ENCODE measurements around the gene MMP20. TPM values are rescaled to one million over a fixed set of nuclear protein-coding genes. Genes with fewer than 3 reads are reported as not detected.

Gene MMP20
- polyA plus RNA-seq, 3 donors = not detected

GRCh38 chr11:102662607-102663006 is 37.5 kb upstream of the MMP20 start:
- no peaks in the 10 kb centered on the region for H3K36me3 Mint-ChIP-seq
- H3K79me2 ChIP-seq (ENCODE audit: insufficient read depth, low read length) = no peaks in the 10 kb centered on the region

GRCh38 chr11:102661040-102661439 is 35.9 kb upstream of the MMP20 start:
- Histone ChIP-seq H3K36me3 (replicated peaks in 1 of 2; ENCODE audit: control insufficient read depth in 1 of 2, insufficient read depth in 2 of 2, low read length in 2 of 2) (no peaks in the 10 kb centered on the region), H3K4me1 (ENCODE audit: control insufficient read depth in 1 of 2, insufficient read depth in 2 of 2, low read length in 2 of 2) (no peaks in the 10 kb centered on the region), H3K4me2 (replicated peaks; ENCODE audit: extremely low read depth, low read length, poor library complexity, severe bottlenecking) (no peak overlapping the region), H3K79me2 (ENCODE audit: insufficient read depth, low read length) (no peaks in the 10 kb centered on the region), H3K4me3 (replicated peaks in 1 of 3; ENCODE audit: low read depth in 2 of 3, low read length in 3 of 3) (no peak overlapping the region), H4K20me1 (ENCODE audit: insufficient read depth, low read length) (no peaks in the 10 kb centered on the region), H3K27me3 (ENCODE audit: control insufficient read depth in 2 of 2, insufficient read depth in 2 of 2, low read length in 2 of 2) (peaks cover 0 to 4% of the 10 kb centered on the region in 2 donors), H2AFZ (ENCODE audit: insufficient read depth, low read depth, low read length, poor library complexity, severe bottlenecking) (no peak overlapping the region), H3K9ac (ENCODE audit: insufficient read depth, low read length, poor library complexity, severe bottlenecking) (no peak overlapping the region), H3K27ac (ENCODE audit: low read depth in 1 of 2, low read length in 2 of 2) (no peak overlapping the region), H3K9me3 (replicated peaks in 1 of 2; ENCODE audit: control insufficient read depth in 1 of 2, insufficient read depth in 1 of 2, low read length in 2 of 2) (no peaks in the 10 kb centered on the region)
- H3K9me3 Mint-ChIP-seq = no peaks in the 10 kb centered on the region
- 84% methylated on average over 2 of the region's 4 CpGs for WGBS (ENCODE audit: insufficient coverage)
- no peak overlapping the region for H3K27ac Mint-ChIP-seq
- no peaks in the 10 kb centered on the region for H3K4me1 Mint-ChIP-seq
- intact Hi-C loops (cut with micrococcal nuclease) = no loop called here
- peaks cover 5% of the 10 kb centered on the region in 3 donors for H3K27me3 Mint-ChIP-seq (ENCODE audit: low read depth in 3 of 3)
- H3K4me3 Mint-ChIP-seq = no peak overlapping the region
- no peaks in the 10 kb centered on the region for H3K36me3 Mint-ChIP-seq
- no peak for DNase-seq
- no peak for TF ChIP-seq CTCF (IDR thresholded peaks at IDR 0.05)

More at GRCh38 chr11:102662607-102663006, 37.5 kb upstream of the MMP20 start:
- no peaks in the 10 kb centered on the region for H3K9me3 Mint-ChIP-seq
- H3K36me3 ChIP-seq (replicated peaks in 1 of 2; ENCODE audit: control insufficient read depth in 1 of 2, insufficient read depth in 2 of 2, low read length in 2 of 2) = no peaks in the 10 kb centered on the region
- no peak overlapping the region for H3K27ac ChIP-seq (ENCODE audit: low read depth in 1 of 2, low read length in 2 of 2)
- H3K27ac Mint-ChIP-seq = no peak overlapping the region
- no peak for TF ChIP-seq CTCF (IDR thresholded peaks at IDR 0.05)
- DNase-seq = no peak
- H3K4me1 Mint-ChIP-seq = no peaks in the 10 kb centered on the region
- no peaks in the 10 kb centered on the region for H4K20me1 ChIP-seq (ENCODE audit: insufficient read depth, low read length)
- intact Hi-C loops (cut with micrococcal nuclease) = no loop called here
- H3K9me3 ChIP-seq (replicated peaks in 1 of 2; ENCODE audit: control insufficient read depth in 1 of 2, insufficient read depth in 1 of 2, low read length in 2 of 2) = no peaks in the 10 kb centered on the region
- peaks cover 2 to 5% (median 3%) of the 10 kb centered on the region in 3 donors for H3K27me3 Mint-ChIP-seq (ENCODE audit: low read depth in 3 of 3)
- H3K4me3 ChIP-seq (replicated peaks in 1 of 3; ENCODE audit: low read depth in 2 of 3, low read length in 3 of 3) = no peak overlapping the region
- no peak overlapping the region for H3K4me2 ChIP-seq (replicated peaks; ENCODE audit: extremely low read depth, low read length, poor library complexity, severe bottlenecking)
- no peaks in the 10 kb centered on the region for H3K4me1 ChIP-seq (ENCODE audit: control insufficient read depth in 1 of 2, insufficient read depth in 2 of 2, low read length in 2 of 2)
- H3K27me3 ChIP-seq (ENCODE audit: control insufficient read depth in 2 of 2, insufficient read depth in 2 of 2, low read length in 2 of 2) = no peaks in the 10 kb centered on the region
- H2AFZ ChIP-seq (ENCODE audit: insufficient read depth, low read depth, low read length, poor library complexity, severe bottlenecking) = no peak overlapping the region
- no peak overlapping the region for H3K4me3 Mint-ChIP-seq
- H3K9ac ChIP-seq (ENCODE audit: insufficient read depth, low read length, poor library complexity, severe bottlenecking) = no peak overlapping the region

Data from CD14-positive monocyte (primary cell).